ENCODE results near the gene PKP3. TPM values are rescaled to one million over a fixed set of nuclear protein-coding genes. Genes with fewer than 3 reads are reported as not detected.

The PKP3 gene
- total RNA-seq, 2 experiments from 2014 or later: not detected

DNA sequence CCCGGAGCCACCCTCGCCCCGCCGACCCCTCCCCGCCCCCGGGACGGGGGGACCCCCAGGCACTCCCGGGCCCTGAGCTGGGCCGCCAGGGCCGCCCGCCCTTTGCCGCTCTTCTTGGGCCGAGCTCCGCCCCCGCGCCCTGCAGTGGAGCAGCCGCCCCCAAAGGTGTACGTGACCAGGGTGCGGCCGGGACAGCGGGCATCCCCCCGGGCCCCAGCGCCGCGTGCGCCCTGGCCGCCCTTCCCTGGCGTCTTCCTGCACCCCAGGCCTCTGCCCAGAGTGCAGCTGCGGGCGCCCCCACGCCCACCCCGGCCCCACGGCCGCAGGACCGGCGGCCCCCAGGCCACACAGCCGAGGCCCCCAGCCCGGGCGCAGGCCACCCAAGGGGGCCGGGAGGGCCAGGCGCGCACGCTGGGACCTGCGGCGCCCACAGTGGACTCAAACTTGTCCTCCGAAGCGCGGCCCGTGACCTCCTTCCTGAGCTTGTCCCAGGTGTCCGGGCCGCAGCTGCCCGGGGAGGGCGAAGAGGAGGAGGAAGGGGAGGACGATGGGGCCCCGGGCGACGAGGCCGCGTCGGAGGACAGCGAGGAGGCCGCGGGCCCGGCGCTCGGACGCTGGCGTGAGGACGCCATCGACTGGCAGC is 17.4 kb upstream of the PKP3 start:
- Mint-ChIP-seq H3K27me3 (peaks cover 5% of the 10 kb centered on the region), H3K9me3 (peaks cover 4% of the 10 kb centered on the region), H3K27ac (no peak overlapping the region), H3K4me3 (no peak overlapping the region), H3K36me3 (ENCODE audit: low read depth) (no peaks in the 10 kb centered on the region), H3K4me1 (no peaks in the 10 kb centered on the region)
- CTCF ChIA-PET: no interaction called here
- DNase-seq: no peak
- POLR2A ChIA-PET: no interaction called here

DNA sequence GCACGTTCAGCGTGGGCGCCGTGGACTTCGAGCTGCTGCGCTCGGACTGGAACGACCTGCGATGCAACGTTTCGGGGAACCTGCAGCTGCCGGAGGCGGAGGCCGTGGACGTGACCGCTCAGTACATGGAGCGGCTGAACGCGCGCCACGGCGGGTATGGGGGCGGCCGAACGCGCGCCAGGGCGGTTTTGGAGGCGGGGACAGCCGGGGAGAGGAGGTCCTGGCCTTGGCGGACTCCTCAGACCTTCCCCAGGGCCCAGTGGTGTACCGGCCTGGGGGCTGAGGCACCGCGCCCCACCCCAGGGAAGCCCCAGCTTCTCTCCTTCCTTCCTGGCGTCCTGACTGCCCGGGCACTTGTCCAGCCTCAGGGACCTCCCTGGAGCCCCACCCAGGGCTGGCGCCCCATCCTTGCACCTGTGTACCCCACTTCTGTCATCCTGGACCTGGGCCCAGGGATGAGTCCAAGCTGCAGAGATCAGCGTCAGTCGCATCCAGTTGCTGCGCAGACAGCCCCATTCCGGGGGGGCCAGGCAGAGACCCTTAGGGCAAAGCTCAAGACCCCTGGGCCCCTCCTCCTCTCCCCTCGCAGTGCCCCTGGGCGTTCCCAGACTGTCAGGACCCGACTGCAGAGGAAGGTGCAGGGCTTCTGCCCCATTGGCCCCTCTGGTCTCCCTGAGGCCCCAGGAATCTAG is 16.7 kb upstream of the PKP3 start:
- POLR2A ChIA-PET: no interaction called here
- H3K27ac Mint-ChIP-seq: no peak overlapping the region
- H3K27me3 Mint-ChIP-seq: peaks cover 4% of the 10 kb centered on the region
- H3K4me1 Mint-ChIP-seq: peaks cover 3% of the 10 kb centered on the region
- H3K36me3 Mint-ChIP-seq (ENCODE audit: low read depth): no peaks in the 10 kb centered on the region
- DNase-seq: no peak
- H3K9me3 Mint-ChIP-seq: peaks cover 4% of the 10 kb centered on the region
- no peak overlapping the region for H3K4me3 Mint-ChIP-seq
- CTCF ChIA-PET: no interaction called here

GRCh38 chr11:377883-378500 is 16.0 kb upstream of the PKP3 start:
- Mint-ChIP-seq H3K27me3 (peaks cover 5% of the 10 kb centered on the region), H3K4me3 (no peak overlapping the region), H3K9me3 (peaks cover 4% of the 10 kb centered on the region), H3K36me3 (ENCODE audit: low read depth) (no peaks in the 10 kb centered on the region), H3K4me1 (peaks cover 3% of the 10 kb centered on the region), H3K27ac (no peak overlapping the region)
- DNase-seq: no peak
- POLR2A ChIA-PET: no interaction called here
- CTCF ChIA-PET: no interaction called here

DNA sequence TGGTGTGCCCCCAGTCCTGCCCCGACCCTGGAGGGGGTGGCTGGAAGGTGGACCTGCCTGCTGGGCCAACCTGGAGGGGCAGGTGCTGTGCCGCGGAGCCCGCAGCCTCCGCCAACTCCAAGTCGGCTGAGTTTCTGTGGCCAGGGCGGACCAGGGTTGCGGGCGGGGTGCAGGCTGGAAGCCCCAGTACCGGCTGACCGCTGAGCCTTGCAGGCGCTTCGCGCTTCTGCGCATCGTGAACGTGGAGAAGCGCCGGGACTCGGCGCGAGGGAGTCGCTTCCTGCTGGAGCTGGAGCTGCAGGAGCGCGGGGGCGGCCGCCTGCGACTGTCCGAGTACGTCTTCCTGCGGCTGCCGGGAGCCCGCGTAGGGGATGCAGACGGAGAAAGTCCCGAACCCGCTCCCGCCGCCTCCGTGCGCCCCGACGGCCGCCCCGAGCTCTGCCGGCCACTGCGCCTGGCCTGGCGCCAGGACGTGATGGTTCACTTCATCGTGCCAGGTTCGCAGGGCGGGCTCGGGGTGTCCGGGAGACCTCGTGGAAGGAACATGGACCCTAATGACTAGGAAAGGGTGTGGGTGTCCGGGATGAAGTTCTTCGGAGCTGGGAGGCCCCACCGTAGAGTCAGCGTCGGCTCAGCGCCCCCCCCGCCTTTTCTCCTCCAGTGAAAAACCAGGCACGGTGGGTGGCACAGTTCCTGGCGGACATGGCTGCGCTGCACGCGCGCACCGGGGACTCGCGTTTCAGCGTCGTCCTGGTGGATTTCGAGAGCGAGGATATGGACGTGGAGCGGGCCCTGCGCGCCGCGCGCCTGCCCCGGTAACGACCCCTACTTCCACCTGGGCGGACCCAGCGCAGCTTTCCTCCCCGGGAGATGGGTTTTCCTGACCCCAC is 14.6 kb upstream of the PKP3 start:
- H3K4me1 Mint-ChIP-seq: peaks cover 3% of the 10 kb centered on the region
- POLR2A ChIA-PET: no interaction called here
- no peak overlapping the region for H3K27ac Mint-ChIP-seq
- CTCF ChIA-PET: no interaction called here
- H3K36me3 Mint-ChIP-seq (ENCODE audit: low read depth): no peaks in the 10 kb centered on the region
- H3K4me3 Mint-ChIP-seq: no peak overlapping the region
- no peak for DNase-seq
- H3K27me3 Mint-ChIP-seq: peaks cover 8% of the 10 kb centered on the region
- H3K9me3 Mint-ChIP-seq: no peaks in the 10 kb centered on the region

DNA sequence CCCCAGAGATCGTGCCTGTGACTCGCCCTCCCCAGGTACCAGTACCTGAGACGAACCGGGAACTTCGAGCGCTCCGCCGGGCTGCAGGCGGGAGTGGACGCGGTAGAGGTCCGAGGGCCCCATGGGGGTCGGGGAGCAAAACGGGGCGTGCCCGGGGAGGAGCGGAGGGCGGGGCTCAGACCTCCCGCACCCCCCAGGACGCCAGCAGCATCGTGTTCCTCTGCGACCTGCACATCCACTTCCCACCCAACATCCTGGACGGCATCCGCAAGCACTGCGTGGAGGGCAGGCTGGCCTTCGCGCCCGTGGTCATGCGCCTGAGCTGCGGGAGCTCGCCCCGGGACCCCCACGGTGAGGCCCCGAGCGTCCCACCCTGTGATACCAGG is 13.9 kb upstream of the PKP3 start:
- no peak for DNase-seq
- H3K27ac Mint-ChIP-seq: no peak overlapping the region
- no peak overlapping the region for H3K4me3 Mint-ChIP-seq
- ChIA-PET CTCF (no interaction called here), POLR2A (no interaction called here)
- H3K27me3 Mint-ChIP-seq: peaks cover 8% of the 10 kb centered on the region
- H3K9me3 Mint-ChIP-seq: no peaks in the 10 kb centered on the region
- no peaks in the 10 kb centered on the region for H3K36me3 Mint-ChIP-seq (ENCODE audit: low read depth)
- peaks cover 3% of the 10 kb centered on the region for H3K4me1 Mint-ChIP-seq

GRCh38 chr11:380491-380890 is 13.5 kb upstream of the PKP3 start:
- Mint-ChIP-seq H3K9me3 (no peaks in the 10 kb centered on the region), H3K4me1 (peaks cover 3% of the 10 kb centered on the region), H3K36me3 (ENCODE audit: low read depth) (no peaks in the 10 kb centered on the region), H3K27me3 (peaks cover 8% of the 10 kb centered on the region), H3K27ac (no peak overlapping the region), H3K4me3 (no peak overlapping the region)
- DNase-seq: no peak
- ChIA-PET POLR2A (no interaction called here), CTCF (no interaction called here)

DNA sequence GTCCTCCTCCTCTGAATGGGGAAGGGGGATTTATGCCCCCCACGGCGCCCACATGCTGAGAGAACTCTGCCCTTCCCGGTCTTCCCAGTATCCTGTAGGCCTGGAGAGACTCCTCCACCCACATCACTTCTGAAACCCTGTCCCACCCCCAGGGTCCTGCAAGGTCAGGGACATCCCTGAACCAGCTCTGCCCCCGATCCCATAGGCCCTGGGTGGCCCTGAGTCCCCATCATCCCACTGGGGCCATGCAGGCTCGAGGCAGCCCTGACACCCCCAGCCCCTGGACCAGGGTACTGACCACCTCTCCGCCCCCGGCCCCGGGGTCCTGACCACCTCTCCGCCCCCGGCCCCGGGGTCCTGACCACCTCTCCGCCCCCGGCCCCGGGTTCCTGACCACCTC is 13.0 kb upstream of the PKP3 start:
- H3K27ac Mint-ChIP-seq: no peak overlapping the region
- no peaks in the 10 kb centered on the region for H3K36me3 Mint-ChIP-seq (ENCODE audit: low read depth)
- ChIA-PET POLR2A (no interaction called here), CTCF (no interaction called here)
- no peaks in the 10 kb centered on the region for H3K9me3 Mint-ChIP-seq
- H3K27me3 Mint-ChIP-seq: peaks cover 8% of the 10 kb centered on the region
- H3K4me1 Mint-ChIP-seq: peaks cover 3% of the 10 kb centered on the region
- no peak overlapping the region for H3K4me3 Mint-ChIP-seq
- DNase-seq: no peak

- ChIA-PET POLR2A (no interaction called here), CTCF (no interaction called here)
- peaks cover 8% of the 10 kb centered on the region for H3K27me3 Mint-ChIP-seq
- H3K4me1 Mint-ChIP-seq: peaks cover 3% of the 10 kb centered on the region
- no peak overlapping the region for H3K27ac Mint-ChIP-seq
- peaks cover under 1% of the 10 kb centered on the region for H3K9me3 Mint-ChIP-seq
- H3K36me3 Mint-ChIP-seq (ENCODE audit: low read depth): no peaks in the 10 kb centered on the region
- no peak for DNase-seq
- H3K4me3 Mint-ChIP-seq: no peak overlapping the region
Observed at GRCh38 chr11:381501-382072, 12.4 kb upstream of the PKP3 start.

DNA sequence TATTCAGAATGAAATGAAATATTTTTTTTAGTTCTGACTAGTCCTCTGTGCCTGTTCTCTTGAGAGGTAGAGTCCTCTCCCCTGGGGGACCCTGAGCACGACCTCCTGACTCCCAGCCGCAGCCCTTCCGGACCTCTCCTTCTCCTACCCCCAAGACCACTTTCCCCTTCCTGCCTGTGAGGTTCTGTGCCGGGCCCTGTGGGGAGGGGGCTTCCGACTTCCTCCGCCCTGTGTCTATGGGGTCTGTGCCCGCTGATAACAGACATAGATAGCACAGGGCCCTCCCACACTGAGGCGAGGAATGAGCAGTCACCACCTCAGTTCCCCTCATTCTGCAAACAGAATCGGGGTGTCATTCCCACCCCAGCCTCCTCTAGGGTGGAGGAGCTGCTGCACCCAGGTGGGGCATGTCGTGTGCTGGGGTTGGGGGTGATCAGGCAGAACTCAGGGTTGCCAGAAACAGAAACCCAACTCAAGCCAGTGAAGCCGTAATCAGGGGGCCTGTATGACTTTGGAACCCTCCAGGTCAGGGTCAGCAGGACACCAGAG is 11.9 kb upstream of the PKP3 start:
- peaks cover 3% of the 10 kb centered on the region for H3K4me1 Mint-ChIP-seq
- CTCF ChIA-PET: no interaction called here
- H3K9me3 Mint-ChIP-seq: peaks cover 5% of the 10 kb centered on the region
- H3K4me3 Mint-ChIP-seq: no peak overlapping the region
- DNase-seq: no peak
- POLR2A ChIA-PET: no interaction called here
- H3K27me3 Mint-ChIP-seq: peaks cover 8% of the 10 kb centered on the region
- H3K36me3 Mint-ChIP-seq (ENCODE audit: low read depth): no peaks in the 10 kb centered on the region
- no peak overlapping the region for H3K27ac Mint-ChIP-seq

DNA sequence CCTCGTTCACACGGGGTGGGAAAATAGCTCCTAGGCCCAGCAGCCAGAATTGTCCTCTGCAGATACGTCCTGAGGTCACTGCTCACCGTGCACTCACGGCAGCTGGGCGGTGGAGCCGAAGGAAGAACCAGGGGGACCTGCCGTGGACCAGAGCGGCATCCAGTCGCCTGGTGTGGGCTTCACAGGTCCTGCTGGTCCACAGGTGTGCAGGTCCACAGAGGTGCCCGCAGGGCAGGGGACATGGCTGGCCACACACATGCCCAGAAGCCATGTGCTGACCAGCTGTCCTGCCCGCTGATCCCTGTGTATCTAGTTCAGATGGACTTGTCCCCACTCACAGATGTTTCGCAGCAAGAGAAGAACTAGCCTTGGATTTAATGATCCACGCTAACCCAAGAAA is 10.6 kb upstream of the PKP3 start:
- Mint-ChIP-seq H3K27ac (no peak overlapping the region), H3K4me1 (peaks cover 3% of the 10 kb centered on the region), H3K4me3 (no peak overlapping the region)

GRCh38 chr11:384511-384910 is 9.5 kb upstream of the PKP3 start:
- ChIA-PET POLR2A (no interaction called here), CTCF (no interaction called here)
- Mint-ChIP-seq H3K36me3 (ENCODE audit: low read depth) (no peaks in the 10 kb centered on the region), H3K4me3 (no peak overlapping the region), H3K4me1 (peaks cover 3% of the 10 kb centered on the region), H3K27me3 (peaks cover 17% of the 10 kb centered on the region), H3K27ac (no peak overlapping the region), H3K9me3 (peaks cover 6% of the 10 kb centered on the region)
- no peak for DNase-seq

More for the DNA sequence above, 10.6 kb upstream of the PKP3 start:
- Mint-ChIP-seq H3K36me3 (ENCODE audit: low read depth) (no peaks in the 10 kb centered on the region), H3K27me3 (peaks cover 17% of the 10 kb centered on the region), H3K9me3 (peaks cover 6% of the 10 kb centered on the region)
- no peak for DNase-seq
- POLR2A ChIA-PET: no interaction called here
- CTCF ChIA-PET: no interaction called here

DNA sequence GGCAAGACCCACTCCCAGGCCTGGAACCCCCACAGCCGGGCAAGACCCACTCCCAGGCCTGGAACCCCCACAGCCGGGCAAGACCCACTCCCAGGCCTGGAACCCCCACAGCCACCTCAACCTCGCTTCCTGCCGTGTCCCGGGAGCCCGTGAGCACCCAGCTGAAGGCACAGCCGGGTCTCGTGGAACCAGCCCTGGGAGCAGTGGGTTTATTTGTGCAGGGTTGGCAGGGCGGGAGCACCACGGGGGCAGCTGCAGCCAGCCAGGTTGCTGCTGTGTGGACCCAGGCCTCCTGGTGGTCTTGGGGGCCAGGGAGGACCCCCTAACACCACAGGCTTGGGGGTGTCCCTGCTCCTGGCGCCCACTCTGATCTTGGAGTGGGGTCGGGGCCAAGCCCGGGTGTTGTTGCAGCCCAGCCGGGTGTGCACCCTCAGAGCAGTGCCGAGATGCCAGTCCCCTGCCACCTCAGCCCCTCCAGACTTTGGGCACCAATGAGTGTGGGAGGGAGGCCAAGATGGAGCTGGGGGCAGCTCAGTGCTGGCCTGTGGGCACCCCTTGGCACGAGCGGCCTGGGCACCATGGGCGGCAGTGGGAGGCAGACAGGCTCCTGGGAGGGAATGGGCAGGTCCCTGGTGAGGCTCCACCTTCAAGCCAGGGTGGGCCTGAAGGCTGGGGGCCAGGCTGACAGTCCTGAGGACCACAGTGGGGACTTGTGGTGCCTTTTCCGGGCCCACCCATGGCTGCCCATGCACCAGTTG is 8.2 kb upstream of the PKP3 start:
- CTCF ChIA-PET: no interaction called here
- Mint-ChIP-seq H3K27me3 (peaks cover 17% of the 10 kb centered on the region), H3K36me3 (ENCODE audit: low read depth) (no peaks in the 10 kb centered on the region), H3K9me3 (peaks cover 6% of the 10 kb centered on the region), H3K27ac (no peak overlapping the region), H3K4me1 (peaks cover 3% of the 10 kb centered on the region), H3K4me3 (no peak overlapping the region)
- POLR2A ChIA-PET: no interaction called here
- no peak for DNase-seq
